ENCODE data around the gene IGFBPL1. TPM values are rescaled to one million over a fixed set of nuclear protein-coding genes. Genes with fewer than 3 reads are reported as not detected.
"Not testable (repeated sequence)": the region's sequence is repeated elsewhere in the genome, so short reads cannot be mapped to it uniquely, and the experiment has no call there.

The IGFBPL1 gene
- total RNA-seq, 1 experiment from 2014 or later, result 13.7 TPM

GRCh38 chr9:38404314-38404713 lies 19.9 kb downstream of the IGFBPL1 start:
- ChIA-PET POLR2A (no interaction called here), CTCF (no interaction called here)
- H3K9me3 ChIP-seq (ENCODE audit: control insufficient read depth, insufficient read depth, low read depth, low read length), result no peaks in the 10 kb centered on the region
- no peak for DNase-seq (ENCODE audit: low read depth, low spot score)
- no peaks in the 10 kb centered on the region for H3K27me3 ChIP-seq (ENCODE audit: control insufficient read depth, insufficient read depth, low read length)
- H3K27ac ChIP-seq (ENCODE audit: low read length), result no peak overlapping the region
- intact Hi-C loops (cut with micrococcal nuclease; ENCODE audit: unreplicated experiment), result no loop called here
- ATAC-seq, result no peak
- no TSS peak for BruUV-seq (replicated peaks)
- no peak overlapping the region for H3K4me3 ChIP-seq (ENCODE audit: low read depth in 2 of 2, low read length in 2 of 2)
- TF ChIP-seq REST (IDR thresholded peaks at IDR 0.05; ENCODE audit: insufficient read depth in 1 of 2, low read depth in 2 of 2, low read length in 1 of 2), result no peak
- TF ChIP-seq SIN3A (IDR thresholded peaks at IDR 0.05; ENCODE audit: borderline replicate concordance, insufficient read depth, low read depth, low read length), result no peak
- no peak for TF ChIP-seq TCF7L2 (IDR thresholded peaks at IDR 0.05; ENCODE audit: low read depth, low read length)
- no peak for TF ChIP-seq CTCF (IDR thresholded peaks at IDR 0.05)
- TF ChIP-seq POLR2AphosphoS5 (IDR thresholded peaks at IDR 0.05; ENCODE audit: low read depth, low read length), result no peak
- no peaks in the 10 kb centered on the region for H3K36me3 ChIP-seq (ENCODE audit: control insufficient read depth, insufficient read depth, low read length)
- in situ Hi-C loops (cut with HindIII; ENCODE audit: low pct_unique_long_range_greater_than_20kb, low sequenced_read_pairs), result no loop called here
- H3K4me1 ChIP-seq (ENCODE audit: control insufficient read depth, insufficient read depth, low read length), result no peaks in the 10 kb centered on the region; the same call in 1 of the 2 replicates

GRCh38 chr9:38401994-38402393 lies 22.3 kb downstream of the IGFBPL1 start:
- Histone ChIP-seq H3K4me1 (ENCODE audit: control insufficient read depth, insufficient read depth, low read length) (no peaks in the 10 kb centered on the region; the same call in 1 of the 2 replicates), H3K27me3 (ENCODE audit: control insufficient read depth, insufficient read depth, low read length) (no peaks in the 10 kb centered on the region), H3K36me3 (ENCODE audit: control insufficient read depth, insufficient read depth, low read length) (no peaks in the 10 kb centered on the region), H3K4me3 (ENCODE audit: low read depth in 2 of 2, low read length in 2 of 2) (no peak overlapping the region), H3K27ac (ENCODE audit: low read length) (no peak overlapping the region), H3K9me3 (ENCODE audit: control insufficient read depth, insufficient read depth, low read depth, low read length) (no peaks in the 10 kb centered on the region)
- in situ Hi-C loops (cut with HindIII; ENCODE audit: low pct_unique_long_range_greater_than_20kb, low sequenced_read_pairs) (no loop called here), intact Hi-C loops (cut with micrococcal nuclease; ENCODE audit: unreplicated experiment) (no loop called here)
- BruUV-seq (replicated peaks), result no TSS peak
- DNase-seq (ENCODE audit: low read depth, low spot score) (no peak), ATAC-seq (no peak)
- POLR2A ChIA-PET, result no interaction called here
- TF ChIP-seq POLR2AphosphoS5 (IDR thresholded peaks at IDR 0.05; ENCODE audit: low read depth, low read length) (no peak), REST (IDR thresholded peaks at IDR 0.05; ENCODE audit: insufficient read depth in 1 of 2, low read depth in 2 of 2, low read length in 1 of 2) (no peak), SIN3A (IDR thresholded peaks at IDR 0.05; ENCODE audit: borderline replicate concordance, insufficient read depth, low read depth, low read length) (no peak), CTCF (IDR thresholded peaks at IDR 0.05) (no peak), TCF7L2 (IDR thresholded peaks at IDR 0.05; ENCODE audit: low read depth, low read length) (no peak)
- CTCF ChIA-PET, result no interaction called here

DNA sequence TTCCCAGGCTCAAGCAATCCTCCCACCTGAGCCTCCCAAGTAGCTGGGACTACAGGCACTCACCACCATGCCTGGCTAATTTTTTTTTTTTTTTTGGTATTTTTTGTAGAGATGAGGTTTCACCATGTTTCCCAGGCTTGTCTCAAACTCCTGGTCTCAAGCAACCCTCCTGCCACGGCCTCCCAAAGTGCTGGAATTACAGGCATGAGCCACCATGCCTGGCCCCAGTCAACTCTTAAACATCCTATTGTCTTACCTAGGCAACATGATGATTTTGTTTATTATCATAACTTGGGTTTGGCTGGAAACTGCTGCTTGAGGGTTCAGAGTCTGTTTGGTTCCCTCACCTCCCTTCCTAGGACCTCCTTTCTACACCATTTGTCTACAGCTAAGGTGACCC lies 25.1 kb downstream of the IGFBPL1 start:
- POLR2A ChIA-PET; H3K27me3 ChIP-seq (ENCODE audit: control insufficient read depth, insufficient read depth, low read length); H3K27ac ChIP-seq (ENCODE audit: low read length); H3K9me3 ChIP-seq (ENCODE audit: control insufficient read depth, insufficient read depth, low read depth, low read length); H3K4me3 ChIP-seq (ENCODE audit: low read depth in 2 of 2, low read length in 2 of 2); CTCF ChIA-PET; ATAC-seq; H3K4me1 ChIP-seq (ENCODE audit: control insufficient read depth, insufficient read depth, low read length); in situ Hi-C loops (cut with HindIII; ENCODE audit: low pct_unique_long_range_greater_than_20kb, low sequenced_read_pairs); H3K36me3 ChIP-seq (ENCODE audit: control insufficient read depth, insufficient read depth, low read length); BruUV-seq (replicated peaks); DNase-seq (ENCODE audit: low read depth, low spot score): not testable (repeated sequence)
- intact Hi-C loops (cut with micrococcal nuclease; ENCODE audit: unreplicated experiment), result loop anchor here (10.0 kb wide), 1 partner anchor 504 kb away; no protein-coding TSS in a partner anchor

All from Panc1 (cell line).